GM19328 (cell line): Measurements from ENCODE around the gene CBX3.
"Not testable (repeated sequence)": the region's sequence is repeated elsewhere in the genome, so short reads cannot be mapped to it uniquely, and the experiment has no call there.

Experiments
- ATAC-seq: cut with Tn5 transposase; IDR thresholded peaks from one replicate; pipeline ENCODE4 v1.9.1; 2021; ENCODE audit warnings: mild to moderate bottlenecking, moderate library complexity; ENCODE audit not compliant: unreplicated experiment

The CBX3 gene

DNA sequence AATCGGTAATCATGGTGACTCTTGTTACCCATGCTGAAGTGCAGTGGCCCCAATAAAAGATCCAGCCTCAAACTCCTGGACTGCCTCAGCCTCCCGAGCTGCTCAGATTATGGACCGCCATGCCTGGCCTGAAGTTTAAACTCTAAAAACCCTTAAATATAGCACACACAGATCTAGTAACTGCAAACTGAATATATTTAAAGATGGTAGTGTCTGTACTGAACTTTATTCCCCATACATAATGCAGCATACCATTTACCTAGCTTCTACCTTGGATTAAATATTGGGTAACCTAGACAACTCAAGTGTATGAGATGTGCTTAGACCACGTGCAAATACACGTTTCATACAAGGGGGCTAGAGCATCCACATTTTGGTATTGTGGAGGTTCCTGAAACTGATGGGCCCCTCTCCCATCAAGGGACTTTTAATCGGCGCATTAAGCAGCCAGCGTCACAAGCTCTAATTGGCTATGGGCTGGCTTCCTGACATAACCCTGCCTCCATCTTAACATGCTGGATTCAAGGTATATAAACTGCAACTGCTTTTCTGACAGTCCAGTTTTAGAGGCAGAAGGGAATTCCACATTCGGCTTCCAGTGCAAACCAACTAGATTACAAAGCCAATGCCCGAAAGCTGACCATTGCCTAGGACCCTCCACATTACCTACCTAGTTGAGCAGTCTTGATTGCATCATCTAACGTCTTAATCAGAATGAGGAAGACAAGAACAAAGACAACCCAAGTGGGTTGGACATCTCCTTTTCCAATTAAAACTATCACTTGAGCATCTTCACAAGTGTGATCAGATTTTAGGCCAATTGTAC, 14.0 kb upstream of the CBX3 start:
- ATAC-seq = no peak

DNA sequence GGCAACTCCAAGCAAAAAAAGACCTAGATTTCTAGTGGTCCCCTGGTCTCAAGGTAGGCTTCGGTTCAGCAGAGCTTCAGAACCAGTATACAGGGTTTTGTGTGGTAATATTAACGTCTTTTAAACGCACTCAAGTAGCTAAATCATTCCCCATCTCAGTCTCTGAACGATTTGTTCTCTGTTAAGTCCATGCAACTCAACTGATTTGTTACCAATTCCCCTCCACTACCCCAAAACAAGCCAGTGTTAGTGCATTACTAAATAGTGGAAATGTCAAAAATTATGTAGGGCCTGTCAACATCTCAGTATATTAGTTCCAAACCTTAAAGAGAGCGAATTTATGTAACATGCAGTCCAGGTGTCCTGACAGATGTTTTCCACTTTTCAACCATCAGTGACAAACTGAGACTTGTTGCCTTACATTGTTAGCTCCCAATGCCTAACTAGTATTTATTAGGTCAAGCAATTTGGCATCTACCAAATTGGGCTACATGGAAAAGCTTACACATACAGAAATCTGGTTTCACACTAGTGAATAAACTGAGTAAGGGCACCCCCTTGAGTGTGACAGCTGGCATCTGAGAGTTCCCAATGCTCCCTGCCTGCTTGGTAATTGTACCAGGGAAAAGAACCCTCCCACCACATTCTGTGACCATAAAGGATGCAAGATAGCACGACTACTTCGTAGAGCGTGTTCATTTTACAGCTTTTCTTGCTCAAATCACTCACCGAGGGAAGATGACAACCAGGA, 13.2 kb upstream of the CBX3 start:
- no peak for ATAC-seq

DNA sequence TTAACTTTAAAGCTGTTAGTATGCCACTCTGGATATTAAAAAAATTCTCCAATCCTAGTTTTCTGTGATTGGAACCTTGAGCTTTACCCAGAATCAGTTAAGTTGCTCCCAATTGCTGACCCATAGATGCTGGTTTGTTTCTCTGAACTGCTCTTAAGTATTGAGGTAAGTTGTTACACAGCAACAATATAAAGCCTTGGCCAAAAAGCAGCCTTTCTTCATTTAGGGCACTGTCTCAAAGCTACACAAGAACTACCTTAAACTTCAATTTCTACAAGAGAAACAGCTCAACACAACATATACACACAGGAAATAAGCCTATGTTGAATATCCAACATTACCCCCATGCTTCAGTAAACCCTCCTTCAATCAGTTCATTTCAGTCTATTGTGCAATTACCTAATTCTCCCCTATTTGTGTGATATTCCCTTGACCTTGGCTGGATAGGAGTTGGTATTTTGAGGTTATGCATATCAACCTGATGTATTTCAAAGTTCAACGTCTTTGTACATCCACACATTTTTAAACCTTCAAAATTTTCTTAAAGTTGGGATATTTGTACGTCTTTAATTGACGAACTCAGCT, 12.5 kb upstream of the CBX3 start:
- ATAC-seq = no peak

DNA sequence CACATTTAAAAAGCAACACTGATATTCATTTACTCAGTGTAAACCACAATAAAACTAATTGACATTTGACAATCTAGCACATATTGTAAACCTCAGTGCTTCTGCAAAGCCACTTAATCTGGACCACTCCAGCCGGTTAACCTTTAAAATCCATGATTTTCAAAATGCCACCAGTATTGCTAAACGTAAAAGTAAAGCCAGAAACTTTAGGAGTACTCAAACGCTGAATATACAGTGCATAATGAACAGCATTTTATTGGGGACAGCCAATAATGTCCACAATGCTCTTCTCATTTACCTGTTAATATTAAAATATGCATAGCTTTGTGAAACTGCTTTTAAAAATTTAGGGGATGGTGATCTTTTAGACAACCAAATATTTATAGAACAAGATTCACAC, 11.8 kb upstream of the CBX3 start:
- ATAC-seq = no peak

DNA sequence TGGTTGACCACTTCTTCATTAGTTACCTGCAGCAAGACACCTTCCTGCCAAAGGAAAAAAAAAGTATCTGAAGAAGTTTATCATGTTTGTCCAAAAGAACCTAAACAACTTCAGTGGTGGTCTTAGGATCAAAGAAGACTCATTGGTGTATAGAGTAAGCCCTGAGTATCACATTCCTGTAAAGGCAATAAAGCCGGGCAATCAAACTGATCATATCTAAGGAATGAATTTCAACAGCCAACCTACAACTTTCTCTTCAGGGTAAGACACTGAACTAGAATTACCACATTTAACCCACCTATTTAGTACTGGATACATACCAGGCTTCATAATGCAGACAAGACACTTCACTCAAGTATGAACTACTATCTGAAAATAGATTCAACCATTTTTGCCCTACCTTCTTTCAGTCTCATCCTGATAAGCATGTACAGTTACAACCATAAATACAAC, 11.1 kb upstream of the CBX3 start:
- ATAC-seq = no peak

DNA sequence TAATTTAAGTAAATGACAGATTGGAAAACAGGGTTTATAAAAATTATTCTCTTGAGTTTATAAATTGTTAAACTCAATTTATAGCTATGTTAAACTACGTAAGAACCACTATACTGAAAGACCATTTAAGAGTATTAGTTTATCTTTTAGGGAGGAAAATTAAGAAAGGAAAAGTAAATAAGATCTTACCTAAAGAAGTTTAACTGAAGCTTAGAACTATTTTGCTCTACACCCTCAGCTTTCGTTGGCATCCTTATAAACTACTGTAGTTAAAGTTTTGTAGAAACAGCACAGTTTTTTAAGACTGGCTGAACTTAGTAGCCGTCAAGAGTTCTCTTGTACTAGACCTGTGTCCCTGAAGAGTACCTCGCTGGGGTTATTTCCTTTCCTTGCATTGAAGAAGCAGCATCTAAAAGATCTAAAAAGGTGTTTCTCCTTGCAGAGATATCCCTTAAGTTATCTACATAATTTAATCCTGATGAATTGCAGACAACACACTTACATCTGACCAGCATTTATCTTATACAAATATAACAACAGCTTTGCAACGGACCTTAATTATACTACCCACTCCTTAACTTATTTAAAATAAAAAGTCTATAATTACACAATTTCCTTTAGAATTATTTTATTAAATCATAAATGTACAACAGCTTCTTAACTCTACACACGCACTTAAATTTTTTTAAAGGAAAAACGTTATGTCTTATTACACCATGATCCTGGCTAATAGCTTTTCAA, 10.1 kb upstream of the CBX3 start:
- no peak for ATAC-seq

DNA sequence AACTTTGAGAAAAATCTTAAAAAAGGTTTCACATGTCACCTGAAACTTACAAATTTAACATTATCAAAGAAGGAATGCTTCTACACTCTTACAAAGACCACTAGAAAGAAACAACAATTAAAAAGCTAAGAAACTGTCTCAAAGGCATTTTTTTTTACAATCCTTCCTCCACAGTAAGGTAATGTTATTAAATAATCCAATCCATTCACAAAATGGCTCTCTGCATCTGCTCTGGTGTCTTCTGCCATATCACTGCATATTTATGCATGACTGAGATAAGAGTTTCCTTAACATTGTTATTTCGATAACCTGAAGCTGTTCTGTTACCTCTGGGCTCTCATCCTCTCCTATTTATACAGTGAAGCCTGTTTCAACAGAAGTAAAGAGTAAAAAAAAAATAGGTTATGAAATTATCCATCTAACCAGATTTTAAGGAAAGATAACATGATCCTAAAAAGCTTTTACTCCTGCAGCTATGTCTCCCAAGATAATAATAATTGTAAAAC, 9.5 kb upstream of the CBX3 start:
- no peak for ATAC-seq

DNA sequence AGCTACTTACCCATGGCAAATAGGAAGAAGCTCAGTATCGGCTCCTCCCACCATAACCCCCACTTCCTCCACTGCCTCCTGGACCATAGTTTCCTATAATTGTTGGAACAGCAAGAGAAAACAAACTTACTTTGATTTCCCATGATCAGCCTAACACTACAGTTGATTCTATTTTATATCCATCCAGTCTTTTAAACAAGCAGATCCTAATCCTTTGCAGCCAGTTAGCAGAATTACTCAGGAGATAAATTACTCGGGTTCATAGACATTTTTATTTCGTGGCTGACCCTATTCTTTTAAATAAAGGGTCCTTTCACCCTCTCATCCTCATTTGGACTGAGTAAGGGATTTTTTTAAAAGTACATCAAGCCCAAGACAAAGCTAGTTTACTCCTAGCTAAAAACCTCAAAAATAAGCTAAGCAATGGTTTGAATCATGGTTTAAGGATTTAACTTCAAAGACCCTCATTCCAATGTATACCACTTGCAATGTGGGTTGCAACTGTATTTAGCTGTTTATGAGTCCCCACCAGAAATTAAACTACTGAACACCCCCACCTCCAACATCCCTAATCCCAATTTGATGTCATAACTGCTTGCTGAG, 9.0 kb upstream of the CBX3 start:
- ATAC-seq = no peak

DNA sequence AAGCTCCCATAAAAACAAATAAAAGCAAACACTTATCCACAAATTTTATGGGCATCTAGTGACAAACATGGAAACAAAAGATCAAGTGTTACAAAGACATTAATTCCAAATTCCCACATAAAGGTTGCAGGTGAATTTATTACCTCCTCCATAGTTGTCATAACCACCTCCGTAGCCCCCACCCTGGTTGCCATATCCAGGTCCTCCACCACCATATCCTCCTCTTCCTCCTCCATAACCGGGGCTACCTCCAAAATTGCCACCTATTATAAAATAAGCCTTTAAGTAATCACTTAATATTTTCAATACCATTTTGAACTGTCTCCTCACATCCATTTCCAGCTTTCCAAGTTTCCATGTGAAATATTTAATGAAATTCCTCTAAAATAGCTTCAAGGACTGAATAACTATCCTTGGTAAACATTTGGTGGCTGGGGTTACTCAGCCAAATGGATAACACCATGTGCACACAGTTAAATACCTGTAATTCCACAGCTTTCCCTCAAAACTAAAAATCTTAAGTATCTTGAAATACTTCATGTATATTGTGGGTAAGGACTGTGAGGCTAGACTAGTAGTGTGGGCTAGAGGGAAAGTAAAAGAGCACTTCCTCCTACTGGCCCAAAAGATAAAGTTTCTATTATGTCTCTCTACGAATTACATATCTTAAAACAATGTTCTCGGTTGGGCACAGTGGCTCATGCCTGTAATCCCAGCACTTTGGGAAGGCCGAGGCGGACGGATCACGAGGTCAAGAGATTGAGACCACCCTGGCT, 7.9 kb upstream of the CBX3 start:
- no peak for ATAC-seq

DNA sequence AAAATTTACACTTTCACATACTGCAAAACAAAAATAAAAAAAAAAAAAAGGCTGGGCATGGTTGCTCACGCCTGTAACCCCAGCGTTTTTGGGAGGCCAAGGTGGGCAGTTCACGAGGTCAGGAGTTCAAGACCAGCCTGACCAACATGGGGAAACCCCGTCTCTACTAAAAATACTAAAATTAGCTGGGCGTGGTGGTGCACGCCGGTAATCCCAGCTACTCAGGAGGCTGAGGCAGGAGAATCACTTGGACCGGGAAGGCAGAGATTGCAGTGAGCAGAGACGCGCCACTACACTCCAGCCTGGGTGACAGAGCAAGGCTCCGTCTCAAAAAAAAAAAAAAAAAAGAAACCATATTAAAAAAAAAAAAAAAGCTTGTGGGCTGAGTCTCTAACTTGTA, 6.8 kb upstream of the CBX3 start:
- ATAC-seq = not testable (repeated sequence)

DNA sequence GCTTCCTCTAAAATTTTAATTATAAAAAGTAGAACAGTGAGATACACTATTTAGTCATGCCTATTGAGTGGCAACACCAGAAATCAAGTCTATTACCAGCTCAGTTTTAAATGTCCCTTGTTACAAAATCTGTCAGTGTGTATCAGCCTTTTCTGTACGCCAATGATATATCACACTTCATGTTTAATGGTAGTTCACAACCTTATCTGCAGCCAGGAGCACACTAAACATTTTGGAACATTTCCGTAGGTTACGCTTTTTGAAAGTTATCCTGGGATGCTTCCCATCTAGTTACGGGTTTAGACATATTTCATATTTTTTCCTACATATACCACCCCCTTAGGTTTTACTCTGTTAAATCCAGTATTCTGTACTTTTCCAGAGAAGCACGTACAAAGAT, 6.4 kb upstream of the CBX3 start:
- no peak for ATAC-seq

DNA sequence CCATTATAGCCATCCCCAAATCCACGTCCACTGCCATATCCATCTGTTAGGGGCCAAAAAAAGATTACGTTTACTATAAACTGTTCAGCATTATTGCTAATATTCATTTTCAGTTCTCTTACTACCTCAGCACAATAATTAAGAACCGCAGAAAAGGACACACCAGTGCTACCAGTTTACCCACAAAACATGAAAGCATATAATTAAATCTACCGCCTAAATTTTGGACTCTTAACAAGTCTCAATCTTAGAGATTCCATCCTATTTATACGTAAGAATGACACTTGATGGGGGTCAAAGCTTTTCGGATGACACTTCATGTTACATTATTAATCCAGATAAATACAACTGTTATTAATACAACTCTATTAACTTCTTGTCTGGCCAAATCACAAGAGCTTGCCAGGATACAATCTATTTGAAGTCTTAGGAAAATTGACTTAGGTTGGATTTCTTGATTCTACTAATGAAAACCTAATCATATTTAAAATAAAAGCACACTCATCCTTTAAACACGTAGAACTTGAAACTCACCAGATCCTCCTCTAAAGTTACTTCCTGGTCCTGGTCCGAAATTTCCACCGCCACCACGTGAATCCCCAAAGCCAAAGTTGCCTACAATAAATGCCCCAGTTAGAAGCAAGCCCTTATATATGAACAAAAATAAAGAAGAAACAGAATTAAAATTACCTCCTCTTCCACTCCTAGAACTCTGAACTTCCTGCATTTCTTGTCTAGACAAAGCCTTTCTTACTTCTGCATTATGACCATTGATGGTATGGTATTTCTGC, 5.5 kb upstream of the CBX3 start:
- ATAC-seq = no peak

DNA sequence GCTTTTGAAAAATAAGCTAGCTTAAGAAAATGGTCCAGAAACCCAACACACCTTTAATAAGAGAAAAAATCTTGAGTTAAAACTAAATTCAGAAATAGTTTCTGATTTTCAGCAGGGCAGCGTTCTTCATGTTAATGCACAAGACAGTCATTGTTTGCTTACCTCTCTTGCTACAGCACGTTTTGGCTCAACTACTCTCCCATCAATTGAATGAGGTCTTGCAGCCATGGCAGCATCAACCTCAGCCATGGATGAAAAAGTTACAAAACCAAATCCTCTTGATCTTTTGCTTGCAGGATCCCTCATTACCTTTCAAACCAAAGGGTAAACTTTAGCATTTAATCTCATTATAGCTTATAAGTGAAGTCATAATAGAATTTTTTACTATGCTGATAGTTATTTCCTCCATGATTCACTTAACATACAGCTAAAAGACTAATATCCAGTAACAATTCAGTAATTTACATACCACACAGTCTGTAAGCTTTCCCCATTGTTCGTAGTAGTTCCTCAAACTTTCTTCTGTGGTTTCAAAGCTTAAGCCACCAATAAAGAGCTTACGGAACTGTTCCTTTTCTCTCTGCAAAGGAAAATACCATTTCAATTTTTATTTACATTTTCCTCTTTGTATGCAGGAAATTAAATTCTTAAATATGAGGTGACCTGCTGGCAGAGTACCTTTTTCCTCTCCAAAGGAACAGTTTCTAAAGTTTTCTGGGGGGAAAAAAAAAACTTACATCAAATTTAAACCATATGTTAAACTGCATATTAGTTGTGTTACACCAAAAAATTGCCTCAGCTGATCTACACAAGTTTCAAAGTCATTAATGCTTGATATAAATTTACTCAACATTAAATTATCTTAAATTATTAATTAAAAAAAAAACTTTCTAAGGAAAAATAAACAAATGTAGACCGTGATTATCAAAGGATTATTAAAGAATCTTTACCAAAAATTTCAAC, 4.1 kb upstream of the CBX3 start:
- ATAC-seq = no peak

DNA sequence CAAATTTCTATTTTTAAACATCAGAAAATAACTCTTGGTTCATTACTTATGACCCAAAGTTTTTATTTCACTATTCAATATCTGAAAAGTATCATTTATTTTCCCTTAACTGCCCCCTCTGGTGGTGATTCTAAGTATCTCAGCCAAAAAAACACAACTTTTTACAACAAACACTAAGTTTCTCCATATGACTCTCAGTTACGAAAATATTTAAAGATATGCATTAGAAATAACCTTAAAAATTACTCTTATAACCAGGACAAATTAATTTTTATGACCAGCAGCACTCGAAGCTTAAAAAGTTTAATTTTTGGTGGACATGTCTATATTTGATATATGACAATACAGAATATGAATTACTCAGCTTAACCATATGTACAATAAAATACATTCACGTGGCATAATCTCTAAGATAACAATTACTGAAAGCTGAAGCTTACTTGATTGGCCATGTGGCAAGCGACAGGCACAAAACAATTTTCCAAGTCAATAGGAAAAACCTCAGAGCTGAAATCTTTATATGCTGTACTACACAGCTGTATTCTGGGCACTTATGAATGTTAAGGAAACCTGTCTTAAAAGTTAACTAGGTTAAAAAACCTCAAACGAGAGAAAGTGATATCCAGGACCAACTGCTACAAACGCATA, 3.3 kb upstream of the CBX3 start:
- no peak for ATAC-seq

DNA sequence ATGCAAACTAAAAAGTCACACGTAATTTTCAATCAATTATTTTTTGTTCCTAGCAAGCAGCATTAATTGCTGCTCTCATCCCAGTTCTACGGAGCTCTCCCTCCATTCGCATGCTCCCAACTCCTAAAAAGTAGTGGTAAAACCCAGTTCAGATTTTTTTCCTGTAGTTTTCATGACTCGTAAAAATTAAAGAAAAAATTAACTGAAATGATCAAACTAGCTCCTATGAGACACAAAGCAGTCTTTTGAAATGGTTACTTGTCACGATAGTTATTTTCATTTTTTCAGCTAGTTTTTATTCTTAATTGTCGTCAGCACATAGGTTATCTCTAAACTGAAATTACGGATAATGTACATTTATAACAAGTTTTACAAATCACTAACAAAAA, 2.8 kb upstream of the CBX3 start:
- no peak for ATAC-seq

DNA sequence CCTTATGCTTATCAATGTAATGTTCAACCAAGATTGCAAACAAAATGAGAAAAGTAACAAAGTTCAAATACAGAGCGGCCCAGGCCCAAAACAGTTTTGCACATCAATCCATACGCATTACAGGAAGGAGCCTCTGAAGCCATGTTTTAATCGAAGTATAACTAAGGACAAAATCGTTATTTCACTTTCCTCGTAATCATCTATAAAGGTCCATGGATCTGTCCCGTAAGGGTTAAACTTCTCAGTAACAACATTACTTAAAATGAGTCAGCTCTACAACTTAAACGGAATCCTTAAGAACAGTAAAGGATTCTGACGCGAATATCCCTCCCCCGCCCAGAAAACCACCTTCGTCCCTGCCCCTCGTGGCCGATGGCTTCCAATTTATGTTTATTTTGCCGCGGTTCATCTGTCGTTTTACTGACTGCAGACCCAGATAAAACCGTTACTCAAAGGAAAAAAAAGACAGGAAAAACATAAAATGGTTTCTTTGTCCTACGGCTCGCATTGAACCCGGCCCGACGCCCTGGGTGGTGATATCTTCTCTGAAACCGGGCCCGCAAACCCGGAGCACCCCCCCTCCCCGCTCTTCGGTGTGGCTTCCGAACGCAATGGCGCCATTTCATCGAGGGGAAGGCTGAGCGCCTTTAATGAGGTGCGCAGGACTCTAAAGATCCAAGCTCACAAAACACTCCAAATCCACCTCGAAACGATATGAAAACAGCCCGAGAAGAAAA, 2.1 kb upstream of the CBX3 start:
- no peak for ATAC-seq

DNA sequence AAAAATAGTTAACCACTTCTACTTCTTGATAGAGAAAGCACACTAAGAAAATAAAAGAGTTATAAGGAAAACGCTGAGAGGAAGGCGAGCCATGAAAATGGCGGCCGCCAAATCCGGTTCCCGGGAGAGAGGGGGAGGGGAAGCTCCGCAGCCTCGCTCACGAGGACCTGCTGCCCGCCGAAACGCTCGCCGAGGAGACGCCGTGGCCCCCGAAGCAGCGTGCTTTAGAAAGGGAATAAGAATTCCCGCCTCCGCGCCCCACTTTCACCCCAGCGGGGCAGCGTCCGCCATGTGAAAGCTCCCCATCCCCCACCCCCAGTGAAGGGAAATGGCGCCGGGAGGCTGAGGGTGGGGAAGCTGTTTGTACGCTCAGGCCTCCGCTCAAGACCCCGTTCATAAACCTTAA, 1.5 kb upstream of the CBX3 start:
- ATAC-seq = no peak
